K562 (cell line): ENCODE results near the gene MPC2. TPM values are rescaled to one million over a fixed set of nuclear protein-coding genes. Genes with fewer than 3 reads are reported as not detected.

Experiments used
- ATAC-seq: fragments of 200-7000 bp; cut with Tn5 transposase; 3 replicates; pipeline ENCODE4 v1.9.1; 2020; ENCODE audit warnings: moderate library complexity
- BruUV-seq: library from RNA; stranded (reverse); fragments of 400-500 nt; replicated peaks from 2 replicates; lab custom pipeline; 2021; lab: Mats Ljungman, UMichigan
- CTCF ChIA-PET: fragments of 300-600 bp; formaldehyde crosslinking; extraction: SDS; loops from one replicate; lab custom pipeline; 2021; ENCODE audit warnings: low intra/inter-chr PET ratio; lab: Yijun Ruan, JAX
- POLR2A ChIA-PET: fragments of 300-600, 350-650 bp; sonication (Branson Sonifier 250); formaldehyde crosslinking; extraction: SDS; loops from one replicate; lab custom pipeline; 2021; ENCODE audit warnings: antibody characterized with exemption, inconsistent platforms; lab: Yijun Ruan, JAX
- DNase-seq, 4 experiments: peaks; one replicate each; pipeline versions ENCODE4 v3.0.0 to v3.0.0-alpha.2; 2011 to 2018; ENCODE audit warnings: low spot score in 3 of 4, mixed read lengths in 3 of 4; ENCODE audit errors: extremely low read depth in 1 of 4
- FAIRE-seq: peaks from 2 replicates; lab custom pipeline; 2011; peaks lifted over from hg19 to GRCh38; lab: Jason Lieb, UNC
- H2AFZ ChIP-seq: 2 replicates; pipeline ENCODE4 v1.6.0; 2011; ENCODE audit warnings: low read depth, low read length, control low read depth, inconsistent platforms
- H3K27ac ChIP-seq: fragments of 200-600 bp; 3 replicates; pipeline ENCODE4 v1.8.0; 2011; ENCODE audit warnings: low read depth, mild to moderate bottlenecking, control low read depth, inconsistent platforms, low read length, moderate library complexity, mixed read lengths; ENCODE audit errors: extremely low read depth
- H3K27me3 ChIP-seq, 2 experiments: fragments of 300-600 bp in 1 of 2; 2 replicates in 1 of 2; 3 replicates in 1 of 2; pipeline versions ENCODE4 v1.6.0 to v1.8.0; 2011; ENCODE audit warnings: inconsistent platforms in 2 of 2, low read length in 2 of 2, mild to moderate bottlenecking in 1 of 2, mixed read lengths in 1 of 2, moderate library complexity in 1 of 2; ENCODE audit not compliant: control insufficient read depth in 2 of 2, insufficient read depth in 2 of 2
- H3K36me3 ChIP-seq: fragments of 300-600 bp; 3 replicates; pipeline ENCODE4 v1.8.0; 2011; ENCODE audit warnings: mild to moderate bottlenecking, low read length, inconsistent platforms; ENCODE audit not compliant: control insufficient read depth, insufficient read depth
- H3K4me1 ChIP-seq, 2 experiments: fragments of 200-600 bp in 1 of 2; replicated peaks in 1 of 2; 2 replicates in 1 of 2; 3 replicates in 1 of 2; pipeline versions ENCODE4 v1.5.1 to v1.8.0; 2011; ENCODE audit warnings: inconsistent platforms in 2 of 2, low read length in 2 of 2, mild to moderate bottlenecking in 1 of 2, mixed read lengths in 1 of 2, moderate library complexity in 1 of 2; ENCODE audit not compliant: control insufficient read depth in 2 of 2, insufficient read depth in 2 of 2
- H3K4me2 ChIP-seq: 2 replicates; pipeline ENCODE4 v1.6.1; 2011; ENCODE audit warnings: low read length, control low read depth, inconsistent platforms, mixed read lengths; ENCODE audit not compliant: insufficient read depth
- H3K4me3 ChIP-seq: fragments of 200-600 bp; sonication (generic), shearing (Covaris generic); 2 replicates; pipeline ENCODE4 v1.5.1; 2016; ENCODE audit warnings: control low read depth, inconsistent platforms
- H3K79me2 ChIP-seq: fragments of 200-600 bp; 3 replicates; pipeline ENCODE4 v1.8.0; 2011; ENCODE audit warnings: low read length, inconsistent platforms; ENCODE audit not compliant: control insufficient read depth, insufficient read depth
- H3K9ac ChIP-seq, 2 experiments: 2 replicates each; pipeline versions ENCODE4 v1.6.0 to v1.6.1; 2011; ENCODE audit warnings: low read depth in 2 of 2, low read length in 2 of 2, control low read depth in 1 of 2, inconsistent platforms in 1 of 2, mild to moderate bottlenecking in 1 of 2, mixed read lengths in 1 of 2; ENCODE audit not compliant: insufficient read depth in 1 of 2
- H3K9me1 ChIP-seq: one replicate; pipeline ENCODE4 v1.6.0; 2011; ENCODE audit warnings: inconsistent platforms, mild to moderate bottlenecking, low read length, moderate library complexity; ENCODE audit not compliant: control insufficient read depth, insufficient read depth
- H3K9me3 ChIP-seq: replicated peaks from 2 replicates; pipeline ENCODE4 v1.5.1; 2011; ENCODE audit warnings: low read depth, low read length, inconsistent platforms; ENCODE audit not compliant: control insufficient read depth, insufficient read depth
- H4K20me1 ChIP-seq: replicated peaks from 2 replicates; pipeline ENCODE4 v1.6.1; 2011; ENCODE audit warnings: low read length, inconsistent platforms, mixed read lengths; ENCODE audit not compliant: control insufficient read depth, insufficient read depth
- BCL6 ChIP-seq: fragments of 250-450 bp; sonication (Bioruptor Pico); IDR thresholded peaks from 2 replicates; pipeline ENCODE4 v1.4.0; 2020
- CEBPG ChIP-seq, 3 experiments: fragments of 200-800 bp in 1 of 3; sonication (Bioruptor generic) in 1 of 3; sonication (generic) in 1 of 3; formaldehyde crosslinking in 1 of 3; IDR thresholded peaks in 2 of 3; conservative IDR thresholded peaks in 1 of 3; 2 replicates each; pipeline versions ENCODE4 v1.6.1 to v1.8.0; 2016 to 2022; ENCODE audit warnings: missing compliant biosample characterization in 2 of 3, missing genetic modification characterization in 2 of 3, mild to moderate bottlenecking in 1 of 3, missing genetic modification reagents in 1 of 3
- MEF2D ChIP-seq: conservative IDR thresholded peaks from 2 replicates; pipeline ENCODE4 v1.6.1; 2016; ENCODE audit warnings: low read depth, missing genetic modification characterization, missing compliant biosample characterization
- NR2C1 ChIP-seq, 2 experiments: fragments of 450-650 bp; IDR thresholded peaks; 2 replicates each; pipeline ENCODE4 v1.6.1; 2017; ENCODE audit warnings: mild to moderate bottlenecking in 2 of 2, antibody characterized with exemption in 1 of 2, inconsistent platforms in 1 of 2, missing compliant biosample characterization in 1 of 2, missing genetic modification characterization in 1 of 2
- NUFIP1 ChIP-seq: fragments of 450-650 bp; IDR thresholded peaks from 2 replicates; pipeline ENCODE4 v1.6.1; 2018; ENCODE audit not compliant: partially characterized antibody
- POLR2A ChIP-seq: fragments of 450-650 bp; conservative IDR thresholded peaks from 2 replicates; pipeline ENCODE4 v1.6.1; 2016
- POU5F1 ChIP-seq: fragments of 150-350 bp; IDR thresholded peaks from 2 replicates; pipeline ENCODE4 v1.6.1; 2014; ENCODE audit warnings: borderline replicate concordance, low read length, low read depth, mild to moderate bottlenecking; ENCODE audit not compliant: partially characterized antibody
- RFX7 ChIP-seq: fragments of 250-450 bp; sonication (Bioruptor Pico); IDR thresholded peaks from 2 replicates; pipeline ENCODE4 v1.5.1; 2021; ENCODE audit warnings: mild to moderate bottlenecking
- SUPT5H ChIP-seq: fragments of 450-650 bp; IDR thresholded peaks from 2 replicates; pipeline ENCODE4 v1.6.1; 2016
- WGBS: fragments of 100-300 bp; shearing (Covaris generic); methylation state at CpG from one replicate; pipeline ENCODE4 v1.1.6; 2016; ENCODE audit warnings: low coverage, mixed read lengths; ENCODE audit not compliant: insufficient coverage; ENCODE audit errors: missing lambda C conversion rate; 5-methylcytosine and 5-hydroxymethylcytosine counted together
- in situ Hi-C: fragments of 300-500 bp; cut with MboI; formaldehyde crosslinking; loops from 4 replicates; pipeline ENCODE4 v1.15.0; 2018; ENCODE audit warnings: inconsistent platforms, mixed read lengths
- intact Hi-C: fragments of 100-400 bp; cut with micrococcal nuclease; formaldehyde crosslinking; loops from 2 replicates; pipeline ENCODE4 v1.14.2; 2022
- polyA plus RNA-seq, 8 experiments: library from polyadenylated mRNA; depleted of rRNA in 4 of 8; stranded (reverse) in 5 of 8; unstranded in 3 of 8; fragments of >200 nt; fragmentation: Nextera tagmentation in 2 of 8; fragmentation: Illumina TruSeq in 1 of 8; extraction: Ambion mirVana in 2 of 8; extraction: Trizol in 1 of 8; gene quantifications; 2 replicates each; pipeline versions ENCODE4 v1.2.1 to v1.2.3, GENCODE V29; 2011 to 2014; ENCODE audit warnings: inconsistent platforms in 1 of 8, missing spikeins in 1 of 8
- total RNA-seq, 7 experiments: library from RNA; depleted of rRNA in 6 of 7; stranded (reverse); fragments of >200 nt in 6 of 7; fragmentation: Illumina TruSeq in 2 of 7; extraction: Trizol in 2 of 7; gene quantifications; 2 replicates each; pipeline versions ENCODE4 v1.2.1 to v1.2.3, GENCODE V29; 2011 to 2021; ENCODE audit warnings: low replicate concordance in 1 of 7
- TF ChIP-seq, protein P1 (sequence below): sonication (generic); formaldehyde crosslinking; IDR thresholded peaks from 2 replicates; pipeline ENCODE4 v1.8.0; 2022; ENCODE audit warnings: mild to moderate bottlenecking, missing genetic modification reagents

MPC2 gene
- total and polyA plus RNA-seq, 9 of the 15 experiments (the other 6 are each of a cell fraction or from before 2014, with no cell fraction given): 70.7 to 179 (median 144) TPM

DNA sequence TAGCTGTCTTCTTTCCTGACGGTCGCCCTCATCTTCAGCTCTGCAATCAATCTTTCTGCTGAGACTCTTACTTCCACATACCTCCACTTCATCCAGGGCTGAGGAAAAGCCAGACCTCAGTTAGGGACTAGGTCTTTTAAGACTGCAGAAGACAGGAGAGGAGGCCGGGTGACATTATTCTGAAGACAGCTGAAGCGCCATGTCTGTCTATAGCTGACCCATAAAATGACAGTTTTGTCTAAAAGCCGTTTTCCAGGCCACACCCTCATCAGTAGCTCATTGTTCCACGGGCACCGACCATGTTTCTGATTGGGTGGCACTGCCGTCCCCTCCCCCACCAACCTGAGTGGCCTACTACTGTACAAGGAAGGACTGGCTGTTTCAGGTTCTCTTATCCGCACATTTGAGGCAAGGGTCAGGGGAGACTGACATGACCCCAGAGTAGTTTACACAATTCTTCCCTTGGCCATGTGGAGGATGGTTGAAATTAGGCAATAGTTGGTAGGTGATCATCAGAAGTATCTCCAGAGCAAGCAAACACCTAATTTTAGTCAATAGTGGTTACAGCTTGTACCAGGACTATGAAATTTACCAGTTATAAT lies 22.9 kb downstream of the MPC2 start, which contains the start of gene ADCY10:
Gene ADCY10 (minus strand): TSS at position 240 of the 602 bp plus-strand sequence. CDS start 8,994 bp downstream, outside the sequence.
- Histone ChIP-seq H3K79me2 (peaks cover 7% of the 10 kb centered on the region; the same call in 1 of the 3 replicates), H3K27ac (peak within 1 kb of the TSS; percentile 49; the same call in 1 of the 3 replicates), H3K27me3 (no peaks in the 10 kb centered on the region), H3K36me3 (peaks cover 33% of the 10 kb centered on the region), H3K4me2 (no peak within 1 kb of the TSS), H3K9me3 (peaks cover 16% of the 10 kb centered on the region), H3K9ac (no peak within 1 kb of the TSS; a peak in 2 of 4 replicates), H4K20me1 (no peaks in the 10 kb centered on the region), H3K4me3 (no peak within 1 kb of the TSS), H2AFZ (no peak within 1 kb of the TSS), H3K4me1 (peaks cover 4 to 8% of the 10 kb centered on the region in 2 experiments; a peak in 3 of 5 replicates), H3K9me1 (no peaks in the 10 kb centered on the region)
- FAIRE-seq (no peak), ATAC-seq (peak; percentile 73), DNase-seq (peak in 2 of 4 experiments; percentile 22 to 29)
- in situ Hi-C loops: no loop called here
- ChIA-PET POLR2A (interaction anchor here (0.6 to 3.2 kb wide), 13 partner anchors 9 to 212 kb away, joined by 3 to 29 read pairs (median 3); no protein-coding TSS in a partner anchor), CTCF (no interaction called here)
- WGBS: 60% methylated on average over 9 of the region's 9 CpGs
- intact Hi-C loops: no loop called here
- no TSS peak for BruUV-seq
- peak; percentile 51; the same call in 1 of the 2 replicates for TF ChIP-seq CEBPG (CRISPR knock-in tag; IDR thresholded peaks at IDR 0.05)
- TF ChIP-seq CEBPG (tag; conservative IDR thresholded peaks at IDR 0.05 in 1 of 2, IDR thresholded peaks at IDR 0.05 in 1 of 2): 0 out of 4 replicates have a peak, but pooled peaks have one; percentile 6 to 19
- TF ChIP-seq, protein P1, sequence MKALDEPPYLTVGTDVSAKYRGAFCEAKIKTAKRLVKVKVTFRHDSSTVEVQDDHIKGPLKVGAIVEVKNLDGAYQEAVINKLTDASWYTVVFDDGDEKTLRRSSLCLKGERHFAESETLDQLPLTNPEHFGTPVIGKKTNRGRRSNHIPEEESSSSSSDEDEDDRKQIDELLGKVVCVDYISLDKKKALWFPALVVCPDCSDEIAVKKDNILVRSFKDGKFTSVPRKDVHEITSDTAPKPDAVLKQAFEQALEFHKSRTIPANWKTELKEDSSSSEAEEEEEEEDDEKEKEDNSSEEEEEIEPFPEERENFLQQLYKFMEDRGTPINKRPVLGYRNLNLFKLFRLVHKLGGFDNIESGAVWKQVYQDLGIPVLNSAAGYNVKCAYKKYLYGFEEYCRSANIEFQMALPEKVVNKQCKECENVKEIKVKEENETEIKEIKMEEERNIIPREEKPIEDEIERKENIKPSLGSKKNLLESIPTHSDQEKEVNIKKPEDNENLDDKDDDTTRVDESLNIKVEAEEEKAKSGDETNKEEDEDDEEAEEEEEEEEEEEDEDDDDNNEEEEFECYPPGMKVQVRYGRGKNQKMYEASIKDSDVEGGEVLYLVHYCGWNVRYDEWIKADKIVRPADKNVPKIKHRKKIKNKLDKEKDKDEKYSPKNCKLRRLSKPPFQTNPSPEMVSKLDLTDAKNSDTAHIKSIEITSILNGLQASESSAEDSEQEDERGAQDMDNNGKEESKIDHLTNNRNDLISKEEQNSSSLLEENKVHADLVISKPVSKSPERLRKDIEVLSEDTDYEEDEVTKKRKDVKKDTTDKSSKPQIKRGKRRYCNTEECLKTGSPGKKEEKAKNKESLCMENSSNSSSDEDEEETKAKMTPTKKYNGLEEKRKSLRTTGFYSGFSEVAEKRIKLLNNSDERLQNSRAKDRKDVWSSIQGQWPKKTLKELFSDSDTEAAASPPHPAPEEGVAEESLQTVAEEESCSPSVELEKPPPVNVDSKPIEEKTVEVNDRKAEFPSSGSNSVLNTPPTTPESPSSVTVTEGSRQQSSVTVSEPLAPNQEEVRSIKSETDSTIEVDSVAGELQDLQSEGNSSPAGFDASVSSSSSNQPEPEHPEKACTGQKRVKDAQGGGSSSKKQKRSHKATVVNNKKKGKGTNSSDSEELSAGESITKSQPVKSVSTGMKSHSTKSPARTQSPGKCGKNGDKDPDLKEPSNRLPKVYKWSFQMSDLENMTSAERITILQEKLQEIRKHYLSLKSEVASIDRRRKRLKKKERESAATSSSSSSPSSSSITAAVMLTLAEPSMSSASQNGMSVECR (CRISPR knock-in tag): 0 out of 2 replicates have a peak, but pooled peaks have one; percentile 28
- no peak for TF ChIP-seq POU5F1
- TF ChIP-seq SUPT5H: 0 out of 2 replicates have a peak, but pooled peaks have one; percentile 24
- TF ChIP-seq NUFIP1: no peak
- no peak for TF ChIP-seq MEF2D (tag)
- no peak for TF ChIP-seq RFX7 (CRISPR knock-in tag)
- 0 out of 2 replicates have a peak, but pooled peaks have one; percentile 22 for TF ChIP-seq POLR2A
- peak; percentile 21; the same call in 1 of the 2 replicates for TF ChIP-seq NR2C1 (IDR thresholded peaks at IDR 0.05)
- no peak for TF ChIP-seq NR2C1 (tag; IDR thresholded peaks at IDR 0.05)
- TF ChIP-seq BCL6: no peak
